ENCODE measurements around the gene LPO.

DNA sequence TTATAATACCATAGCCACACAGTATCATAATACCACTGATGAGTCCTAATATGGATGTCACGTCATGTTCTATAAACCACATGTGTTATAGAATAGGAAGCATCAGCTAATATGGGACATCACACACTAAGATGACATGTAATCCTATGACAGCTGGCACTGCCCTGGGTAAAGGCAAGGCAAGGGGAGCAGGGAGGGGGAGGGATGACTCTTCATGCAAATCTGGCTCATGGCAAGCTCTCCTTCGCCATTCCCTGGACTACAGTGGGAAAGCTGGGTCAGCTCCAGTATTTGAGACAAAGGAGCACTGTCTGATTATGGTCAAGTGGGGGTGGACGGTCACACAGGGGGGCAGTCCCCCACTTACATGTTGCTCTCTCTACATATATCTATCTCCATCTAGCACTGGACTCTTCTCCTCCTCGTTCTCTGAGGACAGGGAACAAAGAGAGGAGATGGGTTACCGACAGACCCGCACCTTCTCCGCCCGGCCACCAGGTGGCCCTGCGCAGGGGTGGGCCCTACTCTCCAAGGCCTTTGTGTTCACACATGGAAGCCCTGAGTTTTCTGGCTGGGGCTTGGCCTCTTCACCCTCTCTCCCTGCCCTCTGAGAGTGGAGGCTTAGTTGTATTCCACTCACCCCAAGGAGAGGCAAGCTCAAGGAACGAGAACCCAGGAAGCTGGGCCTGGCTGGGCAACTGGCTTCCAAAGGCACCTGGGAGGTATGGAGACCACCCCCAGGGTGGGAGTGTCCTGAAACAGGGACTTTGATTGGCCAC is 65.8 kb downstream of the LPO start:
- TF ChIP-seq, protein P1, sequence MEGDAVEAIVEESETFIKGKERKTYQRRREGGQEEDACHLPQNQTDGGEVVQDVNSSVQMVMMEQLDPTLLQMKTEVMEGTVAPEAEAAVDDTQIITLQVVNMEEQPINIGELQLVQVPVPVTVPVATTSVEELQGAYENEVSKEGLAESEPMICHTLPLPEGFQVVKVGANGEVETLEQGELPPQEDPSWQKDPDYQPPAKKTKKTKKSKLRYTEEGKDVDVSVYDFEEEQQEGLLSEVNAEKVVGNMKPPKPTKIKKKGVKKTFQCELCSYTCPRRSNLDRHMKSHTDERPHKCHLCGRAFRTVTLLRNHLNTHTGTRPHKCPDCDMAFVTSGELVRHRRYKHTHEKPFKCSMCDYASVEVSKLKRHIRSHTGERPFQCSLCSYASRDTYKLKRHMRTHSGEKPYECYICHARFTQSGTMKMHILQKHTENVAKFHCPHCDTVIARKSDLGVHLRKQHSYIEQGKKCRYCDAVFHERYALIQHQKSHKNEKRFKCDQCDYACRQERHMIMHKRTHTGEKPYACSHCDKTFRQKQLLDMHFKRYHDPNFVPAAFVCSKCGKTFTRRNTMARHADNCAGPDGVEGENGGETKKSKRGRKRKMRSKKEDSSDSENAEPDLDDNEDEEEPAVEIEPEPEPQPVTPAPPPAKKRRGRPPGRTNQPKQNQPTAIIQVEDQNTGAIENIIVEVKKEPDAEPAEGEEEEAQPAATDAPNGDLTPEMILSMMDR (IDR thresholded peaks at IDR 0.05) = peak; percentile 32 to 76 (median 60)
- TF ChIP-seq POLR2AphosphoS5 (IDR thresholded peaks at IDR 0.05) (no peak), POLR2A (IDR thresholded peaks at IDR 0.05) (no peak)
